Muscle layer of duodenum (tissue), 2 donors: ENCODE measurements around the gene MAN2A2.

Experiments
- H3K27ac ChIP-seq: one replicate; pipeline ENCODE4 v1.7.0; 2013; ENCODE audit warnings: mild to moderate bottlenecking, low read length
- H3K27me3 ChIP-seq: one replicate; pipeline ENCODE4 v1.7.0; 2013; ENCODE audit warnings: low read depth, mild to moderate bottlenecking, control low read depth, low read length
- H3K36me3 ChIP-seq, 2 donors: one replicate each; pipeline ENCODE4 v1.7.0; 2013; ENCODE audit warnings: low read length in 2 of 2, control low read depth in 1 of 2, mild to moderate bottlenecking in 1 of 2; ENCODE audit not compliant: insufficient read depth in 2 of 2, control insufficient read depth in 1 of 2
- H3K4me1 ChIP-seq, 2 donors: one replicate each; pipeline ENCODE4 v1.7.0; 2013; ENCODE audit warnings: low read length in 2 of 2, mild to moderate bottlenecking in 2 of 2, control low read depth in 1 of 2, moderate library complexity in 1 of 2; ENCODE audit not compliant: insufficient read depth in 2 of 2, control insufficient read depth in 1 of 2
- H3K4me3 ChIP-seq, 2 donors: one replicate each; pipeline ENCODE4 v1.7.0; 2013; ENCODE audit warnings: low read length in 2 of 2, low read depth in 1 of 2, mild to moderate bottlenecking in 1 of 2
- H3K9me3 ChIP-seq, 2 donors: one replicate each; pipeline ENCODE4 v1.7.0; 2013; ENCODE audit warnings: low read length in 2 of 2, control low read depth in 1 of 2, mild to moderate bottlenecking in 1 of 2; ENCODE audit not compliant: control insufficient read depth in 1 of 2
- donor health status: healthy.

MAN2A2 gene

GRCh38 chr15:90902840-90903732, at the start of gene MAN2A2:
Gene MAN2A2 (plus strand): TSS chr15:90903302. CDS start chr15:90904208, 906 bp downstream.
- peak within 1 kb of the TSS; percentile 95 for H3K27ac ChIP-seq
- peak within 1 kb of the TSS; percentile 76 to 78 for H3K4me3 ChIP-seq
- H3K36me3 ChIP-seq = peaks cover 24 to 31% of the 10 kb centered on the region in 2 donors
- H3K27me3 ChIP-seq = no peaks in the 10 kb centered on the region
- peaks cover 10 to 14% of the 10 kb centered on the region in 2 donors for H3K4me1 ChIP-seq
- no peaks in the 10 kb centered on the region for H3K9me3 ChIP-seq

GRCh38 chr15:90855139-90855538, 48.0 kb upstream of the MAN2A2 start:
- Histone ChIP-seq H3K9me3 (no peaks in the 10 kb centered on the region), H3K27ac (no peak overlapping the region), H3K4me3 (no peak overlapping the region), H3K36me3 (no peaks in the 10 kb centered on the region), H3K27me3 (no peaks in the 10 kb centered on the region), H3K4me1 (no peaks in the 10 kb centered on the region)

DNA sequence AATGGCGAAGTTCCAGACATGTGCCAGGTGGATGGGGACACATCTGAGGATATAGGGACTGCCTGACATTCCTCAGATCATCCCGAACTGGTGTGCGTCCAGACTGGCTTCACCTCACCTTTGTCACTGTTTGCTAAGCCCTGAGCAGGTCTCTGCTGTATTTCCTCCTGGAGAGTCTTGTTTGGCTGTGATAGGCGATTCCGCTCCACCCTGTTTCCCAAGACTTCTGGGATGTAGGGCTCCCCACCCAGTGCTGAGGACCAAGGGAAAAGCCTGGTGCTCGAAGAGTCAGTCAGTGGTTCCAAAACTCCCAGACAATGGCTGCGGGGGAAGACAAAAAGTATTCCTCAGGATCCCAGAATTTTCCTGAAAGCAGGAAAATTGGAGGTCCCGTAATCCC, 45.8 kb upstream of the MAN2A2 start:
- H3K9me3 ChIP-seq = no peaks in the 10 kb centered on the region
- no peaks in the 10 kb centered on the region for H3K36me3 ChIP-seq
- H3K4me3 ChIP-seq = no peak overlapping the region
- no peaks in the 10 kb centered on the region for H3K4me1 ChIP-seq
- no peaks in the 10 kb centered on the region for H3K27me3 ChIP-seq
- H3K27ac ChIP-seq = no peak overlapping the region

DNA sequence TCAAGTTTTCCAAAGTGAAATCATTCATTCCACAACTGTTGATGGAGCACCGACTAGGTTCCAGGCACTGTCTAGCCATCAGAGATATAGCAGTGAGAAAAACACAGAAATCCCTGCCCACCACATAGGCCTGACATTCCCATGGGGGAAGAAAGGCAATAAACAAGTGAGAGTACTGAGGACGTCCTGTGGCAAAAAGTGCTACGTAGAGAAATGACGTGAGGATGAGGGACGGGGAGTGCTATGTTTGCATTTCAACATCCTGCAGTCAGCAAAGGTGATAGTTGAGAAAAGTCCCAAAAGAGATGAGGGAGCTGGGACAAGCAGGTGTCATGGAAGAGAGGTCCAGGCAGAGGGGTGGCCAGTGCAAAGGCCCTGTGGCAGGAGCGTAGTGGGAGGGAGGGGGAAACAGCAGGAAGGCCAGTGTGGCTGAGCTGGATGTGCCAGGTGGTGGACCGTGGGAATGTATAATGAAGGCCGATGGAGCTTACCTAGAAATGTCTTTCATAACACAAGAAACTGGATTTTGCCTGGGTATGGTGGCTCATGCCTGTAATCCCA, 45.1 kb upstream of the MAN2A2 start:
- Histone ChIP-seq H3K27ac (no peak overlapping the region), H3K4me3 (no peak overlapping the region), H3K36me3 (no peaks in the 10 kb centered on the region), H3K27me3 (no peaks in the 10 kb centered on the region), H3K9me3 (no peaks in the 10 kb centered on the region), H3K4me1 (no peaks in the 10 kb centered on the region)

GRCh38 chr15:90859234-90860131, 43.6 kb upstream of the MAN2A2 start:
- Histone ChIP-seq H3K27ac (no peak overlapping the region), H3K4me3 (no peak overlapping the region), H3K27me3 (no peaks in the 10 kb centered on the region), H3K36me3 (no peaks in the 10 kb centered on the region), H3K4me1 (no peaks in the 10 kb centered on the region), H3K9me3 (no peaks in the 10 kb centered on the region)

- Histone ChIP-seq H3K4me1 (no peaks in the 10 kb centered on the region), H3K27ac (no peak overlapping the region), H3K27me3 (no peaks in the 10 kb centered on the region), H3K36me3 (no peaks in the 10 kb centered on the region), H3K4me3 (no peak overlapping the region), H3K9me3 (no peaks in the 10 kb centered on the region)
Observed at GRCh38 chr15:90860450-90860849, 42.7 kb upstream of the MAN2A2 start.

- H3K4me1 ChIP-seq = no peaks in the 10 kb centered on the region
- no peak overlapping the region for H3K27ac ChIP-seq
- H3K4me3 ChIP-seq = no peak overlapping the region
- no peaks in the 10 kb centered on the region for H3K27me3 ChIP-seq
- H3K36me3 ChIP-seq = no peaks in the 10 kb centered on the region
- no peaks in the 10 kb centered on the region for H3K9me3 ChIP-seq
Observed at GRCh38 chr15:90860942-90861675, 42.0 kb upstream of the MAN2A2 start.

GRCh38 chr15:90862487-90862886, 40.6 kb upstream of the MAN2A2 start:
- Histone ChIP-seq H3K27me3 (no peaks in the 10 kb centered on the region), H3K9me3 (no peaks in the 10 kb centered on the region), H3K27ac (no peak overlapping the region), H3K4me1 (no peaks in the 10 kb centered on the region), H3K36me3 (no peaks in the 10 kb centered on the region), H3K4me3 (no peak overlapping the region)

- no peaks in the 10 kb centered on the region for H3K9me3 ChIP-seq
- H3K27me3 ChIP-seq = no peaks in the 10 kb centered on the region
- no peak overlapping the region for H3K4me3 ChIP-seq
- no peaks in the 10 kb centered on the region for H3K36me3 ChIP-seq
- H3K4me1 ChIP-seq = no peaks in the 10 kb centered on the region
- peak overlapping the region; percentile 7 for H3K27ac ChIP-seq
Observed at GRCh38 chr15:90862964-90863778, 39.9 kb upstream of the MAN2A2 start.

DNA sequence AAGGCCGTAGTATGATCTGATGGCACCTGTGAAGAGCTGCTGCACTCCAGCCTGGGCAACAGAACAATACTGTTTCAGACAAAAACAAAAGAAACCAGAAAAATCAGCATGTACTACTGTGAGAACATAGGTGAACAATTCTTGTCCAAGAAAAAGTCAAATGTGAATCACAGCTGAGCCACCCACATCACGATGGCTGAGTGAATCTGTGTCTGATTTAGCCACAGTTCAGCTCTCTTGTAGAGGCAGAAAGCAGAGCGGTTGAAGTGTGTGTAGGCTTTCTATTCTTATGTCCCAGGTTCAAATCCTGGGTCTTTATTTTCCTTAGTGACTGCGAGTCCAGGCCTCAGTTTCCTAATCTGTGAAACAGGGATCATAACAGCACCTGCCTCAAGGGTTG, 39.1 kb upstream of the MAN2A2 start:
- Histone ChIP-seq H3K27me3 (no peaks in the 10 kb centered on the region), H3K36me3 (no peaks in the 10 kb centered on the region), H3K4me1 (peaks cover 2 to 3% of the 10 kb centered on the region in 2 donors), H3K4me3 (no peak overlapping the region), H3K27ac (no peak overlapping the region), H3K9me3 (no peaks in the 10 kb centered on the region)
